Measurements from ENCODE around the gene OR2T2. TPM values are rescaled to one million over a fixed set of nuclear protein-coding genes. Genes with fewer than 3 reads are reported as not detected.
"Not testable (repeated sequence)": the region's sequence is repeated elsewhere in the genome, so short reads cannot be mapped to it uniquely, and the experiment has no call there.

OR2T2 gene, protein sequence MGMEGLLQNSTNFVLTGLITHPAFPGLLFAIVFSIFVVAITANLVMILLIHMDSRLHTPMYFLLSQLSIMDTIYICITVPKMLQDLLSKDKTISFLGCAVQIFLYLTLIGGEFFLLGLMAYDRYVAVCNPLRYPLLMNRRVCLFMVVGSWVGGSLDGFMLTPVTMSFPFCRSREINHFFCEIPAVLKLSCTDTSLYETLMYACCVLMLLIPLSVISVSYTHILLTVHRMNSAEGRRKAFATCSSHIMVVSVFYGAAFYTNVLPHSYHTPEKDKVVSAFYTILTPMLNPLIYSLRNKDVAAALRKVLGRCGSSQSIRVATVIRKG
- not detected for total RNA-seq

DNA sequence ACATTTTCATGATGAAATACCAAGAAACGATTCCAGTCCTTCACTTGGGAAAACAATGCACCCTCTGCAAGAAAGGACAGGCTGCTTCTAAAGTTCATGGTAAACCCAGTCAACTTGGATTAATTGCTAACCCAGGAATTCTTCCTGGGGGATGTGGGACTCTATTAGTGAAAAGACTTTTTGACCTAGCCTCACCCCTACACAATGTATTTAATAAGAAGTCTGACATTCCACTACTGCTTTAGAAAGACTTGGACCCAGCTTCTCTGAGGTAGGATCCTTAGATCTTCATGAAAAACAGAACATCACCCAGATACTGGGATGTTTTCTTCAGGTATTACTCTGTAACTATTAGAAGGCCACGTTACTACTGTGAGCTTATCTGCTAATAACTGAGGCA, at the start of gene OR2T2:
TSS of gene OR2T2 (plus strand) at position 239 of the 400 bp plus-strand sequence. CDS start 7,161 bp downstream, outside the sequence.
- H3K27ac Mint-ChIP-seq; H3K4me1 Mint-ChIP-seq (ENCODE audit: low read depth); H3K27me3 Mint-ChIP-seq (ENCODE audit: low read depth); DNase-seq; ATAC-seq (replicated peaks in 1 of 2); H3K36me3 Mint-ChIP-seq (ENCODE audit: insufficient read depth in 2 of 2); H3K4me3 Mint-ChIP-seq; H3K9me3 Mint-ChIP-seq: not testable (repeated sequence)

DNA sequence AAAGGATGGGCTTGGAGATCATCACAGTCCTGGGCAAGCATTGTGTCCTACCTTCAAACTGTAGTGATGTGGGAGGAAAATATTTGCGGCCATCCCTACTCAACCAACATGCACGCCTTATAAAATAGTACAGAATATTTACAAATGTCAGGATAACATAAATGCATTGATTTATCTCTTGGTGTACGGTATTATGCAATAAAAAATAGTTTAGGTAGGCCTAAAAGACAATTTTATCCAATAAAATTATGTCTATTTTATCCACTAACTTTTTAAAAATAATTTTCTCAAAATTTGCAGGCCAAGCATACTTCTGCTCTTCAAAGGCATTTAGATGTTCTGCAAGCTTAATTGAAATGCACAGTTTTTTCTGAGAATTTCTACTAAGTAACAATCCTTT, 42.7 kb upstream of the OR2T2 start, which contains the start of gene OR2T1:
TSS of gene OR2T1 (plus strand) at position 301 of the 400 bp plus-strand sequence. CDS start 3,100 bp downstream, outside the sequence.
- H3K36me3 Mint-ChIP-seq (ENCODE audit: insufficient read depth in 2 of 2), result peaks cover 0 to 2% of the 10 kb centered on the region in 2 donors
- no peak within 1 kb of the TSS for H3K4me3 Mint-ChIP-seq
- H3K4me1 Mint-ChIP-seq (ENCODE audit: low read depth), result peaks cover 11% of the 10 kb centered on the region
- no peak within 1 kb of the TSS for H3K27ac Mint-ChIP-seq
- H3K9me3 Mint-ChIP-seq, result peaks cover 2% of the 10 kb centered on the region in 2 donors
- ATAC-seq (replicated peaks in 1 of 2) (no peak), DNase-seq (no peak)
- H3K27me3 Mint-ChIP-seq (ENCODE audit: low read depth), result no peaks in the 10 kb centered on the region

DNA sequence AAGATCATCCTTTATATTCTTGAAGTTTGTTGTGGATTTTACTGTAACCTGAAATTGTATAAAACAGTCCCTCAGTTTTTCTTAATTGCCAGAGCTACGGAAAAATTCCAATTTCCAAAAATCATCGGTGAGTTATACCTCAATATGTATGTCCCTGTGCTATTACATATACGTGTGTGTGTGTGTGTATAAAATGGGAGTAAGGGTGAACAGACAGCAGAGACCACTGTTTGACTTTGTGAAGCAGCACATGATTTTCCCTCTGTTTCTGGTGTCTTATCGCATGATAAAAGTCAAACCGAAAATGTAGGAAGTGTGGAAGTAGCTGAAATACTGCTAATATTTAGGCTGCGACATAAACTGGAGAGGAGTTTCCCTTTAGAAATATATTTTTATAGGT, 41.4 kb upstream of the OR2T2 start:
- no peak for ATAC-seq (replicated peaks in 1 of 2)

DNA sequence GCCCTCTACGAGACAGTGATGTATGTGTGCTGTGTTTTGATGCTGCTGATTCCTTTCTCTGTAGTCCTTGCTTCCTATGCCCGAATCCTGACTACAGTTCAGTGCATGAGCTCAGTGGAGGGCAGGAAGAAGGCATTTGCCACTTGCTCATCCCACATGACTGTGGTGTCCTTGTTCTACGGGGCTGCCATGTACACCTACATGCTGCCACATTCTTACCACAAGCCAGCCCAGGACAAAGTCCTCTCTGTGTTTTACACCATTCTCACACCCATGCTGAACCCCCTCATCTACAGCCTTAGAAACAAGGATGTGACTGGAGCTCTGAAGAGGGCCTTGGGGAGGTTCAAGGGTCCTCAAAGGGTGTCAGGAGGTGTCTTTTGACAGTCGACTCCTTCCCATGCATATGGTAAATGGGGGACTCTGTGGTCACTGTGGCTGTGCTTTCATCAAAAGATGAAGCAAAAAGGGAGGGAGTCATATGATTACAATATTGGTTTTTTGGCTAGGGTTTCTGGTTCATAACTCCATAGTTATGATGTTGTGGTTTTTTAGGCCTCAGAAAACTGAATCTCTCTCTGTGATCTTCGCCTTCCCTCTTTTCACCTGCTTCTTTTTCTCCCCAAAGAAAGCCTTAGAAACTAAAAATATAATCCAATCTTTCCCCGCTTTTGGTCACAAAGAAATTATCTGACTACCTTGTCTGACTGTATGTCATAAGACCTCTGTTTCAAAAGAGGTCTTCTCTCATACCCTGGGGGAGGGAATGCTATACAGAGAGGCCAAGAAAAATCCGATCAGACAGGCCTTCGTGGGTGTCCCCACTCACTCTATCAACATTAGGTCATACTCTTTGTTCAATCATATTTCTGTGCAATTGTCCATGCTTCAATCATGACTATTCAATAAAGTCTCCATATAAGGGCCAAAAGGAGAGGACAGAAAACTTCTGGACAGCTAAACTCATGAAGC, 38.4 kb upstream of the OR2T2 start:
- peaks cover 2 to 3% of the 10 kb centered on the region in 2 donors for H3K36me3 Mint-ChIP-seq (ENCODE audit: insufficient read depth in 2 of 2)
- no peaks in the 10 kb centered on the region for H3K27me3 Mint-ChIP-seq (ENCODE audit: low read depth)
- DNase-seq (peak; percentile 5 to 15), ATAC-seq (replicated peaks in 1 of 2) (peak; percentile 70 to 86)
- peaks cover 5 to 10% of the 10 kb centered on the region in 2 donors for H3K9me3 Mint-ChIP-seq
- H3K4me3 Mint-ChIP-seq, result no peak overlapping the region
- no peak overlapping the region for H3K27ac Mint-ChIP-seq
- peaks cover 11% of the 10 kb centered on the region for H3K4me1 Mint-ChIP-seq (ENCODE audit: low read depth)

More for the DNA sequence above, 41.4 kb upstream of the OR2T2 start:
- no peaks in the 10 kb centered on the region for H3K27me3 Mint-ChIP-seq (ENCODE audit: low read depth)
- H3K36me3 Mint-ChIP-seq (ENCODE audit: insufficient read depth in 2 of 2), result peaks cover 0 to 2% of the 10 kb centered on the region in 2 donors
- DNase-seq, result no peak
- H3K4me1 Mint-ChIP-seq (ENCODE audit: low read depth), result peaks cover 11% of the 10 kb centered on the region
- H3K4me3 Mint-ChIP-seq, result no peak overlapping the region
- peaks cover 2 to 4% of the 10 kb centered on the region in 2 donors for H3K9me3 Mint-ChIP-seq
- H3K27ac Mint-ChIP-seq, result no peak overlapping the region

DNA sequence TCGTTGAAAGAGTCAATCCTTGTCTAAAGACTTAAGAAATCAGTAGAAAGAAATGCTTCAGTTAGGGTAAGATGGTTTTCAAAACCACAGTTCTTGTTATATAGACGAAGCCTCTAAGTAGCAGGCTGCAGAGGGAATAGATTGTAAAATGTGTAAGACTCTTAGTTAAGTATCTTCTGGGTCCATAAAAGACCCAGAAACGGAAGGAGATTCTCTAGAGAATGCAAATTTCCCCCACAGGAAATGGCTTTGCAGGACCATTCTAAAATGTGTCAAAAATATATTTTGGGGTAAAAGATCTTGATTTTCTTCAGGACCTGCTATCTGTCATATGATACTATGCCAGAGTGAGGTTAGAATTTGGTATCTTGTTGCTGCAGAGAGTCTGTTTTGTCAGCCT, 29.2 kb upstream of the OR2T2 start:
- H3K4me3 Mint-ChIP-seq, result no peak overlapping the region
- no peak for ATAC-seq (replicated peaks in 1 of 2)
- H3K36me3 Mint-ChIP-seq (ENCODE audit: insufficient read depth in 2 of 2), result peaks cover 4 to 6% of the 10 kb centered on the region in 2 donors

DNA sequence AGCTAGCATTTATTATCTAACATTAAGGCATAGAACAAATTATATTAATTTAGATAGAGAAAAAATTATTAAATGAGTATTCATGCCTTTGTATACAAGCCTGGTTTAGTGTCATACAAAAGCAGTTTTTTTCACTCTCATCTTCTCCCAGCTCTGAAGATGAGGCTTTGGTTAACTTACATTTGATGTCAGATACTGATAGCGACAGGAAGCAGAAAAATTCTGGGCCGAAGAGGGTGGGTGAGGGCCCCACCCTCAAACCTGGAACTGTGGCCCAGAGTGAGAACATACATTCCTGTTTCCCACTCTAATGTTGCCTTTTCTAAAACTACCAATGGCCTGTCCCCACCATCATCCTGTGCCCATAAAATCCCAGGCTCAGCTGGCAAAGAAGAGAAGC, 27.6 kb upstream of the OR2T2 start:
- DNase-seq, result no peak
- no peak for ATAC-seq (replicated peaks in 1 of 2)
- peaks cover 3 to 9% of the 10 kb centered on the region in 2 donors for H3K9me3 Mint-ChIP-seq
- H3K4me1 Mint-ChIP-seq (ENCODE audit: low read depth), result peaks cover 35% of the 10 kb centered on the region
- no peaks in the 10 kb centered on the region for H3K27me3 Mint-ChIP-seq (ENCODE audit: low read depth)
- H3K36me3 Mint-ChIP-seq (ENCODE audit: insufficient read depth in 2 of 2), result peaks cover 4 to 6% of the 10 kb centered on the region in 2 donors
- no peak overlapping the region for H3K27ac Mint-ChIP-seq
- no peak overlapping the region for H3K4me3 Mint-ChIP-seq

More for the DNA sequence above, 29.2 kb upstream of the OR2T2 start:
- Mint-ChIP-seq H3K4me1 (ENCODE audit: low read depth) (peaks cover 35% of the 10 kb centered on the region), H3K27me3 (ENCODE audit: low read depth) (no peaks in the 10 kb centered on the region), H3K27ac (no peak overlapping the region), H3K9me3 (peaks cover 3 to 6% of the 10 kb centered on the region in 2 donors)
- no peak for DNase-seq

DNA sequence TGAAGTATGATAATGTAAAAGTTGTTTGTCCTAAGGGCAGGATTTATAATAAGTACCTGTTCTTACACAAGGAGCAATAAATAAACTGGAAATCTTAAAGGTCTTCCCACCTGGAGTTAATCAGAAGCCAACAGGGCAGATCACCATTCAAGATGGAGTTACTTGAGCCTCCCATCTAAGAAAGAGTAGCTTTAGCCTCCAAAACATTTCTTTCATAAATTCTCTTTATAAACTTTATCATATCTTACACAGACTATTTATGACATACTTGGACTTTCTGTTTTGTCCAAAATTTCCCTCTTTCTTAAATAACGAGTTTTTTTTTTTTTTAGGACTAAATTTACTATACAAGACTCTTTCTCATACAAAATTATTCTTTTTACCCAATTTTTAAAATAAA, 24.1 kb upstream of the OR2T2 start:
- DNase-seq, result no peak
- no peak overlapping the region for H3K4me3 Mint-ChIP-seq
- no peak overlapping the region for H3K27ac Mint-ChIP-seq
- peaks cover 4 to 6% of the 10 kb centered on the region in 2 donors for H3K36me3 Mint-ChIP-seq (ENCODE audit: insufficient read depth in 2 of 2)
- ATAC-seq (replicated peaks in 1 of 2), result no peak
- H3K9me3 Mint-ChIP-seq, result peaks cover 6% of the 10 kb centered on the region in 2 donors
- H3K27me3 Mint-ChIP-seq (ENCODE audit: low read depth), result no peaks in the 10 kb centered on the region
- H3K4me1 Mint-ChIP-seq (ENCODE audit: low read depth), result peaks cover 22% of the 10 kb centered on the region

DNA sequence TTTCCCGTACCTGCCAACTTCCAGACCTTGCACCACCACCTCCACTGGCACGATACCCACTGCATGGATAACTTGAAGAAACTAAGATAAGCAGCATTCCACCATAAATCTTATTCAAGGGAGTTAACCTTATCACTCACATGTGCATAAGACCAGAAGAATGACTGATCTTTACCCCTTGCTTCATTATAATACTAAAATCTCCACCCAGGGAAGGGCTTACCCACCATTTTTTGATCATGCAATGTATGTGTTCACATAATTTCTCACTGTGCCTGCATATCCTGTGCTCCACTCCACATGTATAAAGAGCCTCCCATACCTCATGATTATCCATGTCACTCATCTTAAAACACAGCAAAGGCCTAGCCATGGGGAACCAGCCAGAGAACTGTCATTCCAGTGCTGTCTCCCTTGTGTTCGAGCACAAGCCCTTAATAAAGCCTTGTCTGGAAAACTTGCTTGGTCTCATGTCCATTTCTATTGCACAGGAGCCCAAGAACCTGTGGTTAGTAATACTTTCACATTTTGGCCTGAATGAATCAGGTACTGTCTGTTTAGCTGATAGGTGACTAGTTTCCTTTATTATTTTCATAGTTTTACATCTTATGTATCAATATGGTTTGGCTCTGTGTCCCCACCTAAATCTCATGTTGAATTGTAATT, 17.8 kb upstream of the OR2T2 start:
- not testable (repeated sequence) for H3K4me3 Mint-ChIP-seq; ATAC-seq (replicated peaks in 1 of 2)

DNA sequence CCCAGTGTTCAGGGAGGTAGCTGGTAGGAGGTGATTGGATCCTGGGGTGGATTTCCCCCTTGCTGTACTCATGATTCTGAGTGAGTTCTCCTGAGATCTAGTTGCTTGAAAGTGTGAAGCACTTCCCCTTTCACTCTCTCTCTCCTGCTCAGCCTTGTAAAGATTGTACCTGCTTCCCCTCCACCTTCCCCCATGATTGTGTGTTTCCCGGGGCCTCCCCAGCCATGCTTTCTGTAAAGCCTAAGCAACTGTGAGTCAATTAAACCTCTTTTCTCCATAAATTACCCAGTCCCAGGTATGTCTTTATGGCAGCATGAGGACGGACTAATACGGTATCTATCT, 17.3 kb upstream of the OR2T2 start:
- not testable (repeated sequence) for H3K9me3 Mint-ChIP-seq; ATAC-seq (replicated peaks in 1 of 2); H3K27me3 Mint-ChIP-seq (ENCODE audit: low read depth); H3K27ac Mint-ChIP-seq; H3K4me3 Mint-ChIP-seq; H3K36me3 Mint-ChIP-seq (ENCODE audit: insufficient read depth in 2 of 2); DNase-seq; H3K4me1 Mint-ChIP-seq (ENCODE audit: low read depth)

More for the DNA sequence above, 17.8 kb upstream of the OR2T2 start:
- not testable (repeated sequence) for H3K9me3 Mint-ChIP-seq; H3K27ac Mint-ChIP-seq; H3K36me3 Mint-ChIP-seq (ENCODE audit: insufficient read depth in 2 of 2); H3K4me1 Mint-ChIP-seq (ENCODE audit: low read depth); DNase-seq; H3K27me3 Mint-ChIP-seq (ENCODE audit: low read depth)

DNA sequence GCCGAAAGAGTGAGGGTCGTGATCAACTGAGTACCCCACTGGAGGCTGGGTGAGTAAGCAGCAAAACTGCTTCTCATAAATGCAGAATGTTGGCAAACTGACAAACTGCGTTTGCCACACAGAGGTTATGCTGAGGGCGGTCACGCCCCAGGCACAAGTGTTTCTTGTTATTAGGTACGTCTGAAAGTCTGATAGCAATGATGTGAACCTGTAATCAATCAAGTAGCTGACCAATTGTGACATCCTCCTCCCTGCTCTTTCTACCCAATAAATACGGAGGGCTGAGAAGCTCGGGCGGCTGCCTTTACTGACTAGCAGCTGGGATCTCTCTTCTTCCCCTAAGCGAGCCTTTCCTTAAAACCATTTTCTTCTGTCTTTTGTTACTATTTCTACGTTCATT, 13.8 kb upstream of the OR2T2 start:
- not testable (repeated sequence) for ATAC-seq (replicated peaks in 1 of 2); DNase-seq; H3K4me3 Mint-ChIP-seq; H3K27me3 Mint-ChIP-seq (ENCODE audit: low read depth); H3K9me3 Mint-ChIP-seq; H3K27ac Mint-ChIP-seq; H3K36me3 Mint-ChIP-seq (ENCODE audit: insufficient read depth in 2 of 2); H3K4me1 Mint-ChIP-seq (ENCODE audit: low read depth)

DNA sequence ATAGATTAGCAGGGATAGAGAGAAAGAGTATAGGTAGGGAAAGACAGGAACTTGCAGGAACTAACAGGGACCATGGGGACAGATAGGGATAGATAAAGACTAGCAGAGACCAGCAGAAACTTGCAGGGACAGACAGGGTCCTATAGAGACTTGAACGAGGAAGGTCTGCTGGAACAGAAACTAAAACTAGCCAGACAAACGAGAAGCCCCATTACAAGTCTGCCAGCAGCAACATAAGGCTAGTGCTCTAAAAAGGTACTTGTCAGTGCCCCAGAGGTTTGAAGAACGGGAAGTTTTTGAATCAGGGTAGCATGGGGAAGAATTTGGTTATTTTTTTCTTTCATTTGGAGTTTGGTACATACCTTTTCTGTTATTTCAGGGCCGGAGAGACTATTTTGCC, 13.2 kb upstream of the OR2T2 start:
- H3K27me3 Mint-ChIP-seq (ENCODE audit: low read depth); H3K4me1 Mint-ChIP-seq (ENCODE audit: low read depth); H3K4me3 Mint-ChIP-seq; H3K9me3 Mint-ChIP-seq; ATAC-seq (replicated peaks in 1 of 2); DNase-seq; H3K36me3 Mint-ChIP-seq (ENCODE audit: insufficient read depth in 2 of 2); H3K27ac Mint-ChIP-seq: not testable (repeated sequence)

DNA sequence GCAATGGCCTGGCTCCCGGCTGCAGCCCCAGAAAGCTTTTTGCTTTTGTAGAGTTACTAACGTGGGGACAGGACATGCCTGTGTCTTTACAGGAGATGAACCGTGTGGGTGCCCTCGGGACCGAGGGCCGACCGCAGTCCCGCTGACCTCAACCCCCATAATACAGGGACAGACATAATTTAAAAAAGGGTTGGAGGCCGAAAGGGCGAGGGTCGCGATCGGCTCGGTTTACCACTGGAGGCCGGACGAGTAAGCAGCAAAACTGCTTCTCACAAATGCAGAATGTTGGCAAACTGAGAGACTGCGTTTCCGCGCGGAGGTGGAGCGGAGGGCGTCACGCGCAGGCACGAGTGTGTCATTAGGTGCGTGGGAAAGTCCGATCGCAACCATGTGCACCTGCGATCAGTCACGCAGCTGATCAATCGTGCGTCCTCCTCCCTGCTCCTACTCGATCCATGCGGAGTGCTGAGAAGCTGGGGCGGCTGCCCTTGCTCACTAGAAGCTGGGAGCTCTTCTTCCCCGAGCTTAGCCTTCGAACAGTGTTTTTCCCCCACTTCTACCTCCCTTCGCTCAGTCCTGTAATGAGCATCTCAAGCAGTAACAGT, 11.5 kb upstream of the OR2T2 start:
- not testable (repeated sequence) for H3K4me1 Mint-ChIP-seq (ENCODE audit: low read depth); H3K27me3 Mint-ChIP-seq (ENCODE audit: low read depth); H3K4me3 Mint-ChIP-seq; H3K36me3 Mint-ChIP-seq (ENCODE audit: insufficient read depth in 2 of 2); H3K9me3 Mint-ChIP-seq; ATAC-seq (replicated peaks in 1 of 2); DNase-seq; H3K27ac Mint-ChIP-seq

Measured in activated T-cell treated with anti-CD3 and anti-CD28 coated beads, Interleukin-2, amount 50 U/mL, for 72 hours (primary cell).